Gastrocnemius medialis (tissue), 4 donors: ENCODE data around the gene CDC14B.

Experiments used
- POLR2A ChIP-seq, 2 donors: fragments of 450-650 bp; IDR thresholded peaks; one replicate each; pipeline ENCODE4 v1.6.1; 2017; ENCODE audit warnings: antibody characterized with exemption in 2 of 2, mild to moderate bottlenecking in 2 of 2, moderate library complexity in 2 of 2
- TF ChIP-seq, protein P1 (sequence below), 5 experiments: fragments of 450-650 bp in 3 of 5; fragments of 200-600 bp in 2 of 5; sonication (generic) in 2 of 5; IDR thresholded peaks in 4 of 5; conservative IDR thresholded peaks in 1 of 5; 1 replicate in 4 of 5; 2 replicates in 1 of 5; pipeline ENCODE4 v1.5.1; 2016 to 2019; ENCODE audit warnings: antibody characterized with exemption in 5 of 5, mild to moderate bottlenecking in 3 of 5, moderate library complexity in 3 of 5

DNA sequence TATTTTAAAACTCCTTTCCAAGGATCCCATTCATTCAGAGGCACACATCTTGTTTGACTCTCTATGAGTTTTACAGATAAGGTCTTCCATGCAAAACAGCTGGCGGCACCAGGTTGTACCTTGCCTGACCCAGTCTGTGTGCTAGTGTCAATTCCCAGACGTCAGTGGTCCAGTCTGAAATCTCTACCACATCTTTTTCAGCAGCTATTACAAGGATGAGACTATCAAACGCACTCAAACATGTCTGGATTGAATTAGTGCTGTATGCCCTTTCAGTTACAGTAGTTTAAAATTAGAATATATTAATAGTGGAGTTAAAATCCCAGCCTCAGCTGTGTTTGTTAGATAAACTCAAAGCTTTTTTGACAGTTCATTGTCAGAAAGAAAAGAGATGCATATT is 11.7 kb downstream of the CDC14B start:
- TF ChIP-seq, protein P1, sequence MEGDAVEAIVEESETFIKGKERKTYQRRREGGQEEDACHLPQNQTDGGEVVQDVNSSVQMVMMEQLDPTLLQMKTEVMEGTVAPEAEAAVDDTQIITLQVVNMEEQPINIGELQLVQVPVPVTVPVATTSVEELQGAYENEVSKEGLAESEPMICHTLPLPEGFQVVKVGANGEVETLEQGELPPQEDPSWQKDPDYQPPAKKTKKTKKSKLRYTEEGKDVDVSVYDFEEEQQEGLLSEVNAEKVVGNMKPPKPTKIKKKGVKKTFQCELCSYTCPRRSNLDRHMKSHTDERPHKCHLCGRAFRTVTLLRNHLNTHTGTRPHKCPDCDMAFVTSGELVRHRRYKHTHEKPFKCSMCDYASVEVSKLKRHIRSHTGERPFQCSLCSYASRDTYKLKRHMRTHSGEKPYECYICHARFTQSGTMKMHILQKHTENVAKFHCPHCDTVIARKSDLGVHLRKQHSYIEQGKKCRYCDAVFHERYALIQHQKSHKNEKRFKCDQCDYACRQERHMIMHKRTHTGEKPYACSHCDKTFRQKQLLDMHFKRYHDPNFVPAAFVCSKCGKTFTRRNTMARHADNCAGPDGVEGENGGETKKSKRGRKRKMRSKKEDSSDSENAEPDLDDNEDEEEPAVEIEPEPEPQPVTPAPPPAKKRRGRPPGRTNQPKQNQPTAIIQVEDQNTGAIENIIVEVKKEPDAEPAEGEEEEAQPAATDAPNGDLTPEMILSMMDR (IDR thresholded peaks at IDR 0.05 in 4 of 5, conservative IDR thresholded peaks at IDR 0.05 in 1 of 5) = no peak
- no peak for TF ChIP-seq POLR2A (IDR thresholded peaks at IDR 0.05)
